ENCODE results near the gene TSEN15. TPM values are rescaled to one million over a fixed set of nuclear protein-coding genes. Genes with fewer than 3 reads are reported as not detected.

The TSEN15 gene
- total RNA-seq, 2 donors from 2014 or later = 40.2 to 42.6 TPM

- ATAC-seq = no peak
- H3K27me3 Mint-ChIP-seq = peaks cover 16 to 21% of the 10 kb centered on the region in 2 donors
- H3K4me3 Mint-ChIP-seq = peak overlapping the region; percentile 93
- H3K36me3 Mint-ChIP-seq = peaks cover 7% of the 10 kb centered on the region
- no peak for DNase-seq (ENCODE audit: low spot score)
- H3K9me3 Mint-ChIP-seq = no peaks in the 10 kb centered on the region
- peaks cover 24 to 33% of the 10 kb centered on the region in 2 donors for H3K4me1 Mint-ChIP-seq (ENCODE audit: low read depth in 2 of 2)
- peak overlapping the region; percentile 95 to 98 for H3K27ac Mint-ChIP-seq
Measured at GRCh38 chr1:184050636-184051035, 894 bp upstream of the TSEN15 start.

- DNase-seq (ENCODE audit: low spot score) (no peak), ATAC-seq (no peak)
- Mint-ChIP-seq H3K36me3 (peaks cover 7% of the 10 kb centered on the region), H3K27ac (peak overlapping the region; percentile 95 to 98), H3K9me3 (no peaks in the 10 kb centered on the region), H3K4me1 (ENCODE audit: low read depth in 2 of 2) (peaks cover 24 to 33% of the 10 kb centered on the region in 2 donors), H3K4me3 (peak overlapping the region; percentile 93), H3K27me3 (peaks cover 16 to 21% of the 10 kb centered on the region in 2 donors)
Measured at GRCh38 chr1:184051138-184051484, 419 bp upstream of the TSEN15 start.

- no peak for ATAC-seq
- DNase-seq (ENCODE audit: low spot score) = no peak
- Mint-ChIP-seq H3K36me3 (peaks cover 13% of the 10 kb centered on the region), H3K4me1 (ENCODE audit: low read depth in 2 of 2) (peaks cover 31 to 39% of the 10 kb centered on the region in 2 donors), H3K27me3 (peaks cover 15 to 21% of the 10 kb centered on the region in 2 donors), H3K4me3 (peak overlapping the region; percentile 93), H3K27ac (peak overlapping the region; percentile 95 to 98), H3K9me3 (no peaks in the 10 kb centered on the region)
Measured at GRCh38 chr1:184052194-184052559, 647 bp downstream of the TSEN15 start.

GRCh38 chr1:184052750-184053149, 1.2 kb downstream of the TSEN15 start:
- Mint-ChIP-seq H3K9me3 (no peaks in the 10 kb centered on the region), H3K27ac (peak overlapping the region; percentile 95 to 98), H3K4me1 (ENCODE audit: low read depth in 2 of 2) (peaks cover 31 to 40% of the 10 kb centered on the region in 2 donors), H3K27me3 (peaks cover 14 to 21% of the 10 kb centered on the region in 2 donors), H3K4me3 (peak overlapping the region; percentile 93), H3K36me3 (peaks cover 13% of the 10 kb centered on the region)
- no peak for DNase-seq (ENCODE audit: low spot score)
- ATAC-seq = no peak

- no peak for DNase-seq (ENCODE audit: low spot score)
- Mint-ChIP-seq H3K4me1 (ENCODE audit: low read depth in 2 of 2) (peaks cover 35 to 40% of the 10 kb centered on the region in 2 donors), H3K36me3 (peaks cover 13% of the 10 kb centered on the region), H3K9me3 (no peaks in the 10 kb centered on the region), H3K4me3 (no peak overlapping the region), H3K27me3 (peaks cover 10 to 20% of the 10 kb centered on the region in 2 donors), H3K27ac (no peak overlapping the region)
- ATAC-seq = no peak
Measured at GRCh38 chr1:184053881-184054280, 2.4 kb downstream of the TSEN15 start.

- Mint-ChIP-seq H3K4me3 (no peak overlapping the region), H3K36me3 (peaks cover 7% of the 10 kb centered on the region), H3K27me3 (no peaks in the 10 kb centered on the region), H3K27ac (no peak overlapping the region), H3K9me3 (no peaks in the 10 kb centered on the region), H3K4me1 (ENCODE audit: low read depth in 2 of 2) (peaks cover 24 to 27% of the 10 kb centered on the region in 2 donors)
- no peak for DNase-seq (ENCODE audit: low spot score)
- no peak for ATAC-seq
Measured at GRCh38 chr1:184056921-184057555, 5.5 kb downstream of the TSEN15 start.

- DNase-seq (ENCODE audit: low spot score) (no peak), ATAC-seq (no peak)
- H3K4me1 Mint-ChIP-seq (ENCODE audit: low read depth in 2 of 2) = peaks cover 7 to 18% of the 10 kb centered on the region in 2 donors
- no peaks in the 10 kb centered on the region for H3K27me3 Mint-ChIP-seq
- H3K9me3 Mint-ChIP-seq = no peaks in the 10 kb centered on the region
- peaks cover 12% of the 10 kb centered on the region for H3K36me3 Mint-ChIP-seq
- no peak overlapping the region for H3K27ac Mint-ChIP-seq
- no peak overlapping the region for H3K4me3 Mint-ChIP-seq
Measured at GRCh38 chr1:184059887-184060286, 8.4 kb downstream of the TSEN15 start.

GRCh38 chr1:184060316-184060715, 8.8 kb downstream of the TSEN15 start:
- H3K36me3 Mint-ChIP-seq = peaks cover 12% of the 10 kb centered on the region

GRCh38 chr1:184061396-184062003, 10.0 kb downstream of the TSEN15 start:
- DNase-seq (ENCODE audit: low spot score) (no peak), ATAC-seq (no peak)
- Mint-ChIP-seq H3K27ac (no peak overlapping the region), H3K4me1 (ENCODE audit: low read depth in 2 of 2) (peaks cover 7 to 18% of the 10 kb centered on the region in 2 donors), H3K27me3 (no peaks in the 10 kb centered on the region), H3K4me3 (no peak overlapping the region), H3K36me3 (peaks cover 16% of the 10 kb centered on the region), H3K9me3 (no peaks in the 10 kb centered on the region)

More at GRCh38 chr1:184060316-184060715, 8.8 kb downstream of the TSEN15 start:
- no peaks in the 10 kb centered on the region for H3K9me3 Mint-ChIP-seq
- no peak overlapping the region for H3K27ac Mint-ChIP-seq
- H3K4me3 Mint-ChIP-seq = no peak overlapping the region
- DNase-seq (ENCODE audit: low spot score) = no peak
- peaks cover 7 to 18% of the 10 kb centered on the region in 2 donors for H3K4me1 Mint-ChIP-seq (ENCODE audit: low read depth in 2 of 2)
- no peaks in the 10 kb centered on the region for H3K27me3 Mint-ChIP-seq
- ATAC-seq = no peak

GRCh38 chr1:184062640-184063286, 11.2 kb downstream of the TSEN15 start:
- Mint-ChIP-seq H3K4me1 (ENCODE audit: low read depth in 2 of 2) (peaks cover 0 to 11% of the 10 kb centered on the region in 2 donors), H3K4me3 (no peak overlapping the region), H3K9me3 (no peaks in the 10 kb centered on the region), H3K27me3 (no peaks in the 10 kb centered on the region), H3K27ac (no peak overlapping the region), H3K36me3 (peaks cover 9% of the 10 kb centered on the region)
- ATAC-seq (no peak), DNase-seq (ENCODE audit: low spot score) (no peak)

GRCh38 chr1:184065559-184065958, 14.0 kb downstream of the TSEN15 start:
- H3K4me3 Mint-ChIP-seq = no peak overlapping the region
- H3K27ac Mint-ChIP-seq = no peak overlapping the region
- H3K4me1 Mint-ChIP-seq (ENCODE audit: low read depth in 2 of 2) = peaks cover 0 to 7% of the 10 kb centered on the region in 2 donors
- H3K27me3 Mint-ChIP-seq = no peaks in the 10 kb centered on the region
- ATAC-seq = no peak
- no peaks in the 10 kb centered on the region for H3K9me3 Mint-ChIP-seq
- no peak for DNase-seq (ENCODE audit: low spot score)
- peaks cover 9% of the 10 kb centered on the region for H3K36me3 Mint-ChIP-seq

GRCh38 chr1:184068354-184068753, 16.8 kb downstream of the TSEN15 start:
- H3K4me3 Mint-ChIP-seq = no peak overlapping the region
- ATAC-seq (no peak), DNase-seq (ENCODE audit: low spot score) (no peak)
- H3K36me3 Mint-ChIP-seq = peaks cover 9% of the 10 kb centered on the region
- no peaks in the 10 kb centered on the region for H3K27me3 Mint-ChIP-seq
- H3K4me1 Mint-ChIP-seq (ENCODE audit: low read depth in 2 of 2) = peaks cover 0 to 4% of the 10 kb centered on the region in 2 donors
- H3K9me3 Mint-ChIP-seq = no peaks in the 10 kb centered on the region
- no peak overlapping the region for H3K27ac Mint-ChIP-seq

GRCh38 chr1:184069675-184070074, 18.1 kb downstream of the TSEN15 start:
- DNase-seq (ENCODE audit: low spot score) (no peak), ATAC-seq (no peak)
- Mint-ChIP-seq H3K9me3 (no peaks in the 10 kb centered on the region), H3K27me3 (no peaks in the 10 kb centered on the region), H3K27ac (no peak overlapping the region), H3K4me3 (no peak overlapping the region), H3K4me1 (ENCODE audit: low read depth in 2 of 2) (no peaks in the 10 kb centered on the region), H3K36me3 (peaks cover 4% of the 10 kb centered on the region)

- H3K4me1 Mint-ChIP-seq (ENCODE audit: low read depth in 2 of 2) = peaks cover 8 to 10% of the 10 kb centered on the region in 2 donors
Measured at GRCh38 chr1:184072376-184072775, 20.8 kb downstream of the TSEN15 start.

More at GRCh38 chr1:184072376-184072775, 20.8 kb downstream of the TSEN15 start:
- DNase-seq (ENCODE audit: low spot score) (no peak), ATAC-seq (no peak)
- H3K27ac Mint-ChIP-seq = no peak overlapping the region
- no peak overlapping the region for H3K4me3 Mint-ChIP-seq
- H3K9me3 Mint-ChIP-seq = no peaks in the 10 kb centered on the region
- no peaks in the 10 kb centered on the region for H3K27me3 Mint-ChIP-seq
- H3K36me3 Mint-ChIP-seq = peaks cover 6% of the 10 kb centered on the region

Data from natural killer cell treated with Interleukin-12 subunit alpha and Interleukin-12 subunit beta and Interleukin-15 and Interleukin-18, amount 100 ng/mL, for 72 hours (primary cell).